ENCODE measurements around the gene EHD1. TPM values are rescaled to one million over a fixed set of nuclear protein-coding genes. Genes with fewer than 3 reads are reported as not detected.

Gene EHD1
- total and polyA plus RNA-seq, 2 of the 4 experiments (the other 2 are of a cell fraction) = 107 to 209 TPM

GRCh38 chr11:64887234-64887756 is 8.9 kb upstream of the EHD1 start:
- Histone ChIP-seq H2BK20ac (ENCODE audit: low read depth, low read length) (no peak overlapping the region; the same call in 1 of the 2 replicates), H3K9me1 (ENCODE audit: insufficient read depth, low read length) (peaks cover 12% of the 10 kb centered on the region), H3K9me3 (ENCODE audit: control insufficient read depth, insufficient read depth, low read length) (no peaks in the 10 kb centered on the region), H3K36me3 (ENCODE audit: control insufficient read depth, insufficient read depth, low read length) (no peaks in the 10 kb centered on the region), H3K27ac (ENCODE audit: insufficient read depth, low read length) (no peak overlapping the region), H3K14ac (replicated peaks; ENCODE audit: low read depth, low read length) (no peak overlapping the region), H4K91ac (ENCODE audit: insufficient read depth, low read depth, low read length) (no peak overlapping the region), H3K4me1 (ENCODE audit: control insufficient read depth, insufficient read depth, low read length) (peaks cover 10% of the 10 kb centered on the region), H2BK120ac (ENCODE audit: low read depth, low read length) (no peak overlapping the region), H3K9ac (ENCODE audit: low read depth, low read length) (no peak overlapping the region), H3K56ac (ENCODE audit: extremely low read depth, insufficient read depth, low read length) (no peak overlapping the region), H3K27me3 (ENCODE audit: control insufficient read depth, insufficient read depth, low read length) (no peaks in the 10 kb centered on the region), H4K8ac (ENCODE audit: low read depth in 2 of 2, low read length in 2 of 2) (peak overlapping the region in 1 of 2 experiments; percentile 84; a peak in 2 of 4 replicates), H2AFZ (replicated peaks; ENCODE audit: low read length, poor library complexity) (peak overlapping the region; percentile 98), H3K4me2 (ENCODE audit: low read depth, low read length) (no peak overlapping the region), H3K79me1 (ENCODE audit: low read depth in 1 of 2, low read length in 2 of 2) (peaks cover 0 to 3% of the 10 kb centered on the region in 2 experiments; a peak in 1 of 4 replicates), H3K23ac (ENCODE audit: low read depth, low read length) (no peak overlapping the region), H4K20me1 (ENCODE audit: insufficient read depth, low read length) (peaks cover 3% of the 10 kb centered on the region; the same call in 1 of the 2 replicates), H2AK5ac (ENCODE audit: low read depth, low read length) (0 out of 2 replicates have a peak overlapping the region, but pooled peaks have one; percentile 13), H4K5ac (ENCODE audit: low read depth, low read length) (no peak overlapping the region), H2AK9ac (replicated peaks; ENCODE audit: low read depth, low read length, poor library complexity) (no peak overlapping the region), H3K4ac (ENCODE audit: low read depth, low read length) (0 out of 2 replicates have a peak overlapping the region, but pooled peaks have one; percentile 39), H3K18ac (ENCODE audit: low read depth, low read length) (no peak overlapping the region), H2BK15ac (ENCODE audit: low read depth, low read length) (no peak overlapping the region), H2BK5ac (ENCODE audit: low read depth, low read length, poor library complexity, severe bottlenecking) (no peak overlapping the region), H3K4me3 (ENCODE audit: insufficient read depth, low read depth, low read length) (no peak overlapping the region)
- dilution Hi-C loops (cut with HindIII; ENCODE audit: low sequenced_read_pairs, unreplicated experiment) (no loop called here), intact Hi-C loops (cut with micrococcal nuclease) (no loop called here), in situ Hi-C loops (cut with MboI; ENCODE audit: low sequenced_read_pairs) (no loop called here)
- WGBS, 2 experiments (ENCODE audit: extremely low coverage in 2 of 2, insufficient read length in 1 of 2) = no CpG with 5 or more reads among the region's 8 CpGs
- no TSS peak for BruUV-seq (replicated peaks)
- DNase-seq (no peak), ATAC-seq (ENCODE audit: low read depth) (no peak)
- TF ChIP-seq RAD21 (IDR thresholded peaks at IDR 0.05; ENCODE audit: low read length) (no peak), FOS (IDR thresholded peaks at IDR 0.05; ENCODE audit: low read depth, low read length) (no peak), MAFK (IDR thresholded peaks at IDR 0.05; ENCODE audit: low read depth, low read length) (no peak), POLR2A (IDR thresholded peaks at IDR 0.05; ENCODE audit: low read depth, low read length) (no peak), CEBPB (IDR thresholded peaks at IDR 0.05; ENCODE audit: low read depth, low read length) (no peak), MAZ (IDR thresholded peaks at IDR 0.05; ENCODE audit: borderline replicate concordance, low read depth, low read length) (no peak), USF2 (IDR thresholded peaks at IDR 0.05; ENCODE audit: low read depth, low read length) (no peak), RFX5 (IDR thresholded peaks at IDR 0.05; ENCODE audit: low read depth, low read length) (no peak), MXI1 (IDR thresholded peaks at IDR 0.05; ENCODE audit: borderline replicate concordance, low read depth, low read length) (no peak), RCOR1 (IDR thresholded peaks at IDR 0.05; ENCODE audit: insufficient replicate concordance, low read length) (no peak), BHLHE40 (IDR thresholded peaks at IDR 0.05; ENCODE audit: low read depth, low read length) (no peak)
- CTCF ChIA-PET = interaction anchor here (1.0 to 2.2 kb wide), 3 partner anchors 10 to 40 kb away, joined by 4 to 15 read pairs (median 11); no protein-coding TSS in a partner anchor
- POLR2A ChIA-PET (ENCODE audit: unreplicated experiment) = no interaction called here

Measured in IMR-90 (cell line).